ENCODE results near the gene MPIG6B. TPM values are rescaled to one million over a fixed set of nuclear protein-coding genes. Genes with fewer than 3 reads are reported as not detected.

MPIG6B gene
- total RNA-seq, 1 experiment from 2014 or later: not detected

- H3K4me2 ChIP-seq (ENCODE audit: low read depth, low read length, poor library complexity, severe bottlenecking): no peak overlapping the region
- peaks cover 11% of the 10 kb centered on the region; the same call in 1 of the 2 replicates for H3K36me3 ChIP-seq (ENCODE audit: insufficient read depth, low read length)
These were observed 30.8 kb upstream of the MPIG6B start for GRCh38 chr6:31692353-31692752.

GRCh38 chr6:31692886-31693285, 30.3 kb upstream of the MPIG6B start:
- Histone ChIP-seq H3K27me3 (ENCODE audit: low read length) (no peaks in the 10 kb centered on the region), H3K9ac (ENCODE audit: low read length) (no peak overlapping the region), H3K4me3 (ENCODE audit: low read length) (no peak overlapping the region), H3K36me3 (ENCODE audit: insufficient read depth, low read length) (peaks cover 11% of the 10 kb centered on the region; the same call in 1 of the 2 replicates), H3K9me3 (ENCODE audit: low read length) (no peaks in the 10 kb centered on the region), H3K79me2 (ENCODE audit: low read length) (no peaks in the 10 kb centered on the region), H3K4me1 (ENCODE audit: low read length) (peaks cover 17% of the 10 kb centered on the region), H3K4me2 (ENCODE audit: low read depth, low read length, poor library complexity, severe bottlenecking) (no peak overlapping the region), H3K9me2 (replicated peaks; ENCODE audit: insufficient read depth, low read length) (no peaks in the 10 kb centered on the region), H4K20me1 (ENCODE audit: insufficient read depth, low read depth, low read length) (no peaks in the 10 kb centered on the region), H2AFZ (ENCODE audit: low read length) (no peak overlapping the region), H3K27ac (ENCODE audit: low read length) (no peak overlapping the region)
- DNase-seq: no peak

More at GRCh38 chr6:31692353-31692752, 30.8 kb upstream of the MPIG6B start:
- H3K9ac ChIP-seq (ENCODE audit: low read length): no peak overlapping the region
- no peaks in the 10 kb centered on the region for H3K9me2 ChIP-seq (replicated peaks; ENCODE audit: insufficient read depth, low read length)
- H3K27me3 ChIP-seq (ENCODE audit: low read length): no peaks in the 10 kb centered on the region
- no peak for DNase-seq
- no peaks in the 10 kb centered on the region for H3K9me3 ChIP-seq (ENCODE audit: low read length)
- no peak overlapping the region for H3K4me3 ChIP-seq (ENCODE audit: low read length)
- H3K27ac ChIP-seq (ENCODE audit: low read length): no peak overlapping the region
- H3K4me1 ChIP-seq (ENCODE audit: low read length): peaks cover 13% of the 10 kb centered on the region
- H2AFZ ChIP-seq (ENCODE audit: low read length): no peak overlapping the region
- no peaks in the 10 kb centered on the region for H3K79me2 ChIP-seq (ENCODE audit: low read length)
- H4K20me1 ChIP-seq (ENCODE audit: insufficient read depth, low read depth, low read length): no peaks in the 10 kb centered on the region

GRCh38 chr6:31693535-31693934, 29.6 kb upstream of the MPIG6B start:
- H3K36me3 ChIP-seq (ENCODE audit: insufficient read depth, low read length): peaks cover 8% of the 10 kb centered on the region; the same call in 1 of the 2 replicates
- H3K9me3 ChIP-seq (ENCODE audit: low read length): no peaks in the 10 kb centered on the region
- H3K4me1 ChIP-seq (ENCODE audit: low read length): peaks cover 20% of the 10 kb centered on the region
- no peak for DNase-seq
- H3K27me3 ChIP-seq (ENCODE audit: low read length): no peaks in the 10 kb centered on the region
- H3K4me2 ChIP-seq (ENCODE audit: low read depth, low read length, poor library complexity, severe bottlenecking): no peak overlapping the region
- H3K27ac ChIP-seq (ENCODE audit: low read length): no peak overlapping the region
- no peak overlapping the region for H3K4me3 ChIP-seq (ENCODE audit: low read length)
- no peak overlapping the region for H3K9ac ChIP-seq (ENCODE audit: low read length)
- H2AFZ ChIP-seq (ENCODE audit: low read length): no peak overlapping the region
- H3K9me2 ChIP-seq (replicated peaks; ENCODE audit: insufficient read depth, low read length): no peaks in the 10 kb centered on the region
- H4K20me1 ChIP-seq (ENCODE audit: insufficient read depth, low read depth, low read length): no peaks in the 10 kb centered on the region
- no peaks in the 10 kb centered on the region for H3K79me2 ChIP-seq (ENCODE audit: low read length)

- Histone ChIP-seq H3K9me3 (ENCODE audit: low read length) (no peaks in the 10 kb centered on the region), H3K4me3 (ENCODE audit: low read length) (no peak overlapping the region), H2AFZ (ENCODE audit: low read length) (no peak overlapping the region), H3K27ac (ENCODE audit: low read length) (peak overlapping the region; percentile 12; the same call in 1 of the 2 replicates), H3K9me2 (replicated peaks; ENCODE audit: insufficient read depth, low read length) (no peaks in the 10 kb centered on the region), H3K9ac (ENCODE audit: low read length) (no peak overlapping the region), H3K36me3 (ENCODE audit: insufficient read depth, low read length) (no peaks in the 10 kb centered on the region; the same call in 1 of the 2 replicates), H3K27me3 (ENCODE audit: low read length) (no peaks in the 10 kb centered on the region), H3K4me2 (ENCODE audit: low read depth, low read length, poor library complexity, severe bottlenecking) (no peak overlapping the region), H3K79me2 (ENCODE audit: low read length) (peaks cover 23% of the 10 kb centered on the region), H4K20me1 (ENCODE audit: insufficient read depth, low read depth, low read length) (no peaks in the 10 kb centered on the region), H3K4me1 (ENCODE audit: low read length) (peaks cover 26% of the 10 kb centered on the region)
- no peak for DNase-seq
These were observed 25.6 kb upstream of the MPIG6B start for GRCh38 chr6:31697555-31697954.

GRCh38 chr6:31700740-31701401, 22.3 kb upstream of the MPIG6B start:
- peak overlapping the region; percentile 92 for H3K9ac ChIP-seq (ENCODE audit: low read length)
- H3K4me3 ChIP-seq (ENCODE audit: low read length): peak overlapping the region; percentile 84
- DNase-seq: no peak
- no peaks in the 10 kb centered on the region; the same call in 1 of the 2 replicates for H3K36me3 ChIP-seq (ENCODE audit: insufficient read depth, low read length)
- H3K4me1 ChIP-seq (ENCODE audit: low read length): peaks cover 34% of the 10 kb centered on the region
- peaks cover 27% of the 10 kb centered on the region for H3K79me2 ChIP-seq (ENCODE audit: low read length)
- no peaks in the 10 kb centered on the region for H3K27me3 ChIP-seq (ENCODE audit: low read length)
- peak overlapping the region; percentile 86 for H3K27ac ChIP-seq (ENCODE audit: low read length)
- H3K4me2 ChIP-seq (ENCODE audit: low read depth, low read length, poor library complexity, severe bottlenecking): peak overlapping the region; percentile 93
- no peak overlapping the region for H2AFZ ChIP-seq (ENCODE audit: low read length)
- H3K9me2 ChIP-seq (replicated peaks; ENCODE audit: insufficient read depth, low read length): no peaks in the 10 kb centered on the region
- no peaks in the 10 kb centered on the region for H3K9me3 ChIP-seq (ENCODE audit: low read length)
- no peaks in the 10 kb centered on the region for H4K20me1 ChIP-seq (ENCODE audit: insufficient read depth, low read depth, low read length)

- Histone ChIP-seq H2AFZ (ENCODE audit: low read length) (no peak overlapping the region), H3K4me1 (ENCODE audit: low read length) (peaks cover 34% of the 10 kb centered on the region), H3K9me3 (ENCODE audit: low read length) (no peaks in the 10 kb centered on the region), H3K4me3 (ENCODE audit: low read length) (peak overlapping the region; percentile 84), H3K79me2 (ENCODE audit: low read length) (peaks cover 27% of the 10 kb centered on the region), H3K36me3 (ENCODE audit: insufficient read depth, low read length) (no peaks in the 10 kb centered on the region; the same call in 1 of the 2 replicates), H3K9ac (ENCODE audit: low read length) (peak overlapping the region; percentile 92), H3K27me3 (ENCODE audit: low read length) (no peaks in the 10 kb centered on the region), H3K27ac (ENCODE audit: low read length) (peak overlapping the region; percentile 86), H4K20me1 (ENCODE audit: insufficient read depth, low read depth, low read length) (no peaks in the 10 kb centered on the region), H3K4me2 (ENCODE audit: low read depth, low read length, poor library complexity, severe bottlenecking) (peak overlapping the region; percentile 93), H3K9me2 (replicated peaks; ENCODE audit: insufficient read depth, low read length) (no peaks in the 10 kb centered on the region)
- peak; percentile 79 for DNase-seq
These were observed 21.3 kb upstream of the MPIG6B start for GRCh38 chr6:31701666-31702404.

GRCh38 chr6:31702405-31702818, 20.8 kb upstream of the MPIG6B start:
- Histone ChIP-seq H3K4me2 (ENCODE audit: low read depth, low read length, poor library complexity, severe bottlenecking) (peak overlapping the region; percentile 93), H3K4me3 (ENCODE audit: low read length) (peak overlapping the region; percentile 84), H3K9ac (ENCODE audit: low read length) (peak overlapping the region; percentile 92), H3K79me2 (ENCODE audit: low read length) (peaks cover 27% of the 10 kb centered on the region), H3K9me3 (ENCODE audit: low read length) (no peaks in the 10 kb centered on the region), H3K36me3 (ENCODE audit: insufficient read depth, low read length) (no peaks in the 10 kb centered on the region; the same call in 1 of the 2 replicates), H2AFZ (ENCODE audit: low read length) (peak overlapping the region; percentile 22; the same call in 1 of the 2 replicates), H4K20me1 (ENCODE audit: insufficient read depth, low read depth, low read length) (no peaks in the 10 kb centered on the region), H3K27me3 (ENCODE audit: low read length) (no peaks in the 10 kb centered on the region), H3K4me1 (ENCODE audit: low read length) (peaks cover 34% of the 10 kb centered on the region), H3K9me2 (replicated peaks; ENCODE audit: insufficient read depth, low read length) (no peaks in the 10 kb centered on the region), H3K27ac (ENCODE audit: low read length) (peak overlapping the region; percentile 86)
- DNase-seq: peak; percentile 65
